ENCODE data around the gene ATP9B. TPM values are rescaled to one million over a fixed set of nuclear protein-coding genes. Genes with fewer than 3 reads are reported as not detected.

ATP9B gene
- total RNA-seq, 1 experiment from 2014 or later: 8.0 TPM

DNA sequence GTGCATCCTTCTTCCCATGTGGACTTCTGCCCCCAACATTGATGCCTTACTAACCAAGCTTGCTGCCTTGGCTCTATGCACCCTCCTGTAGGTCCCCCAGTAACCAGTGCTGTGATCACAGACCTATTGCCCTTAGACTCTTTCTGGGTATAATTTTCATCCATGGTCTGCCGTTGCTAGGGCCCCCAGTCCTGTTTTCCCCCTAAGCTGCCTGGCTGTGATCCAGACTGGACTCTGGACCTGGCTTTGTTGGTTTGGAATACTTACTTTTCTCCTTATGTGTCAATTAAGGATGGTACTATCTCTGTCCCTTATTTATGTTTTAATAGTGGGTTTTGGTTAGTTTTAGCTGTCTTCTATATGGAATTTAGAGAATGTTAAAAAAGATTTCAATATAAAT lies 26.0 kb downstream of the ATP9B start:
- no peak for DNase-seq
- H3K4me3 ChIP-seq (ENCODE audit: insufficient read depth, low read depth, low read length): no peak overlapping the region
- no peaks in the 10 kb centered on the region for H3K27me3 ChIP-seq (ENCODE audit: control insufficient read depth, insufficient read depth, low read length)
- no peaks in the 10 kb centered on the region for H3K36me3 ChIP-seq (replicated peaks; ENCODE audit: control insufficient read depth, insufficient read depth, low read length)

DNA sequence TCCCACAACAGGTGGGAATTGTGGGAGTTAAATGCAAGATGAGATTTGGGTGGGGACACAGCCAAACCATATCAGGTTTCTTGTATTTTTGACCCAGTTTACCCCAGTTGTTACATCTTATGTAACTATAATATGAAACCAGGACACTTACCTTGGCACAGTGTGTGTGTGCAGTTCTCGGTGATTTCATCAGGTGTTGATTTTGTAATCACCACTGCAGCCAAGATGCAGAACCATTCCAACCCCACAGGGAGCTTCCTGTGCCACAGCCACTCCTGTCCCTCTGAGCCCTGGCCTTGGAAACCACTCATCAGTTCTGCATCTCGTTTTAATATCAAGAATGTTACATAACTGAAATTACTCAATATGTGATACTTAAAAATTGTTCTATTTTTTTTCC lies 31.8 kb downstream of the ATP9B start:
- Histone ChIP-seq H3K36me3 (replicated peaks; ENCODE audit: control insufficient read depth, insufficient read depth, low read length) (no peaks in the 10 kb centered on the region), H3K27me3 (ENCODE audit: control insufficient read depth, insufficient read depth, low read length) (no peaks in the 10 kb centered on the region), H3K4me3 (ENCODE audit: insufficient read depth, low read depth, low read length) (no peak overlapping the region)
- no peak for DNase-seq

DNA sequence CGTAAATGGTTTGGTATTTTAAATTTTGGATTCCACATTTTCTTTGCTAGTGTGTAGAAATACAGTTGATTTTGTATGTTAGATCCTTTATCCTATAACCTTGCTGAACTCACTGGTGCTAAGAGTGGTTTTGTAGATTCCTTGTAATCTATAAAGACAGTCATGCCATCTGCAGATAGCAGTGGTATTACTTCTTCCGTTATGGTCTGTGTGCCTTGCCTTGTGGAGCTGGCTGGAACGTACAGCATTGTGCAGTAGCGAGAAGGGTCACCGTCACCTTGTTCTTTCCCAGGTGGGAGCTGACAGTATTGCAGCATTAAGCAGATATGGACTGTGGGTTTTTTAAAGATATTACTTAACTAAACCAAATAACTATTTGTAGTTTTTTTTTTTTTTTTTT lies 33.7 kb downstream of the ATP9B start:
- no peaks in the 10 kb centered on the region for H3K27me3 ChIP-seq (ENCODE audit: control insufficient read depth, insufficient read depth, low read length)
- no peaks in the 10 kb centered on the region for H3K36me3 ChIP-seq (replicated peaks; ENCODE audit: control insufficient read depth, insufficient read depth, low read length)
- H3K4me3 ChIP-seq (ENCODE audit: insufficient read depth, low read depth, low read length): no peak overlapping the region
- no peak for DNase-seq

DNA sequence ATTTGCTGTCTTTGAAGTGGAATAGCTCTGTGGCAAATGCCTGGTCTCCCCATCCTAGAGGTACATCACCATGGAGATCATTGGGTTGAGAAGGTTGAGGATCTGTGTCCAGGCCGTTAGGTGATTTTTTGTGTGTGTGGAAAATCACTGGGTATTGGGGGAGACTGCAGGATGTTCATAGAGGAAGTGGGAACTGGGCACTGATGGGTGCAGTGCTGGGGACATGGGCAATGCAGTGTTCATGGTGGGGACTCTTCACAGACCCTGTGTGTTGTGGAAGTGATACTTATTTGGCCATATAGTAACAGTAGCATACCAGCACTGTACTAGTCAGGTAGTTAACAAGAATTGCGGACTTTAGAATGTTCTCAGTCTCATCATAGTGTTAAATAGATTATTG lies 34.9 kb downstream of the ATP9B start:
- no peaks in the 10 kb centered on the region for H3K36me3 ChIP-seq (replicated peaks; ENCODE audit: control insufficient read depth, insufficient read depth, low read length)
- H3K27me3 ChIP-seq (ENCODE audit: control insufficient read depth, insufficient read depth, low read length): no peaks in the 10 kb centered on the region
- DNase-seq: no peak
- H3K4me3 ChIP-seq (ENCODE audit: insufficient read depth, low read depth, low read length): no peak overlapping the region

DNA sequence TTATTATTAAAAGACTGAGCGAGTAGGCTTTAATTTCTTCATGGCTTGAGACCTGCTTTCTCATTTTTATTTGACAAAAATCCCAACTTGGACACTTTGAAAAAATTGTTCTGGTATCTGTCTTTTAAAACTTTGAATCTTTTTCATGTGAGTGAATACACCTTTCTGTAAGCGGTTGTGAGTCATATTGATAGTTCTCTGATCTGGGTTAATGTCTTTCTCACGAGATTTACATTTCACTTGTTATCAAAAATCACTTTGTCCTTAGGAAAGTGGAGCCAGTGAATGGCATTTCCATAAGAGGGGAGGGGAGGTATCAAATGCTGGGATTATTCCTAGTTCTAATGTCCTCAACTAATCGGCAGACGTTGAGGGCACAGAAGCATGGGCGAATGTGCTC lies 36.3 kb downstream of the ATP9B start:
- Histone ChIP-seq H3K27me3 (ENCODE audit: control insufficient read depth, insufficient read depth, low read length) (no peaks in the 10 kb centered on the region), H3K4me3 (ENCODE audit: insufficient read depth, low read depth, low read length) (no peak overlapping the region), H3K36me3 (replicated peaks; ENCODE audit: control insufficient read depth, insufficient read depth, low read length) (no peaks in the 10 kb centered on the region)
- no peak for DNase-seq

DNA sequence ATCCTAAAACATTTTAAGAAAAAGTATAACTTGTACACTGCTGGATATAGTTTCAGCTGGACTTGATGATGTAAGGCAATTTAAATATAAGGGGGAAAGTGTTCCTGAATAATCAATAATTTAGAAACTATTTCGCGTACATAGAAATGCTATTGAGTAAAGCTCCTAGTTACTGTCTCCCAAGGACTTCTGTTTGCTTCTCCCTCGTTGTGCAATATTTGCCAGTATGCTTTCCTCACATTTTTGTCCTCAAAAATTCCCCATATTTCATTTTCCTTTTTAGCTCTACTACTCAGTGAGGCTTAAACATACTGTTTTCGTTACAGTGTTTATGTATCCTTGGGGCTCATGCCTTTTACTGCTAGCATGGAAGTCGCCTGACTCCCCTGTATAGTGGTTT lies 36.9 kb downstream of the ATP9B start:
- no peaks in the 10 kb centered on the region for H3K36me3 ChIP-seq (replicated peaks; ENCODE audit: control insufficient read depth, insufficient read depth, low read length)
- DNase-seq: no peak
- H3K4me3 ChIP-seq (ENCODE audit: insufficient read depth, low read depth, low read length): no peak overlapping the region
- no peaks in the 10 kb centered on the region for H3K27me3 ChIP-seq (ENCODE audit: control insufficient read depth, insufficient read depth, low read length)

DNA sequence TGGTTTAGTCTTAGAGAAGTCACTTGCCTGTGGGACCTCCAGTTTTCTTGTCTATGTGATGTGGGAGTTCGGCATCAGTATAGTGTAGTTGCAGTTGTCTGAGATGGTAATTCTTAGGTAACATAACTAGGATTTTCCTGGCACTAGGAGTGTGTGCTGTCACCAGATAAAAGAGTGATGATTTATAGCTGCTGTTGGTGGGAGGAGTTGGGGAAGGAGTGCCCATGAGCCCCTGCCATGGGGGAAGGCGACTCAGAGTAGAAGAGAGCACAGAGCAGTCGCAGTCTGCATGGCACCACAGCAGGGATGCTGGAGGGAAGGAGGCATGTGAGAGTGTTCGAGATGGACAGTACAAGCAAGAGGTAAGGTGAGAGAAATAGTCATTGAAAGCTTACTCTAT lies 38.7 kb downstream of the ATP9B start:
- Histone ChIP-seq H3K36me3 (replicated peaks; ENCODE audit: control insufficient read depth, insufficient read depth, low read length) (no peaks in the 10 kb centered on the region), H3K27me3 (ENCODE audit: control insufficient read depth, insufficient read depth, low read length) (no peaks in the 10 kb centered on the region), H3K4me3 (ENCODE audit: insufficient read depth, low read depth, low read length) (no peak overlapping the region)
- DNase-seq: no peak

DNA sequence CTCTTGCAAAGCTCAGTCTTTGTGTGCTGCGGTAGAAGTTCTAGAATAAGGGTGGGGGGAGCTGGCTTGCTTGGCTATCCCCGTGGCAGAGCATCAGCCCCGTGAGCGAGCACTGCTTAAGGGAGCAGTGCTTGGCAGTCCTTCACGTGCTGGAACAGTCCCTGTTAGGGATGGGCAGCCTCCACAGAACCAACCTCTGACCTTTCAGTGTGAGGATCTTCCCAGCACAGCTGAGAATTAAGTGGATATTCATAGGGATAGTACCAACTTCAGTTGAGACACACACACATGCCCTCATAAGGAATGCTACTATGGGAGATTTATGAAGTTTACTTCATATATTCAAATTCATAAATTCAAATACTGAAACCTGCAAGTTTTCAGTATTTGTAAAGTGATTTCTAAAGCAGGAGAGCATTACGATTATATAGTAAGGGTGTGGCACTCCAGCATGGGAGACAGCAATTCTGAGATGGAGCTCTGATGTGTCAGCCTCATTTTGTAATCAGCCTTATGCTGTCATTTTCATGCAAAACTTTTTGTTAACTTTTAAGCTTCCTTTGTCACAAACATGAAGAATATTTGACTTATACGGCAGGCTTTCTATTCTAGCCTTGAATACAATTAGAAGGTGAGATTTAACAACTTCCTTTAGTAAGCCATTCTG lies 39.5 kb downstream of the ATP9B start:
- no peak for DNase-seq
- Histone ChIP-seq H3K27me3 (ENCODE audit: control insufficient read depth, insufficient read depth, low read length) (no peaks in the 10 kb centered on the region), H3K36me3 (replicated peaks; ENCODE audit: control insufficient read depth, insufficient read depth, low read length) (no peaks in the 10 kb centered on the region), H3K4me3 (ENCODE audit: insufficient read depth, low read depth, low read length) (no peak overlapping the region)

DNA sequence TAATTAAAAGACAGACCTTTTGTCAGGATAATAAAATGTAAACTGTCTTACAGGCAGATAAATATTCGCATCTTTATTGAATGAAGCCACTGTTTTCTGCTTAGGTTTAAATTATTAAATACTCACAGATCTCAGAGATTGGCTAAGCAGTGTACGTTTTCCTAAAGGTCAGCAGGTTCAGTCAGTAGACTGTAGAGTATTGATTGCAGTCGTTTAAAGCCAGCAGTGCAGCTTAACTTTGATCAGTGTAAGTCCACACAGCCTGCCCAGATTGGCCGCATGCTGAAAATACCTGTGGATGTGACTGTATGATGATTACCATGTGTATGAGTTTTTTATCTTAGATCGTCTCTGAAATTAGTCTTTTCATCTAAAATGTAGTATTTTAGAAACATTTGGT lies 42.3 kb downstream of the ATP9B start:
- DNase-seq: no peak
- Histone ChIP-seq H3K4me3 (ENCODE audit: insufficient read depth, low read depth, low read length) (no peak overlapping the region), H3K36me3 (replicated peaks; ENCODE audit: control insufficient read depth, insufficient read depth, low read length) (no peaks in the 10 kb centered on the region), H3K27me3 (ENCODE audit: control insufficient read depth, insufficient read depth, low read length) (no peaks in the 10 kb centered on the region)

DNA sequence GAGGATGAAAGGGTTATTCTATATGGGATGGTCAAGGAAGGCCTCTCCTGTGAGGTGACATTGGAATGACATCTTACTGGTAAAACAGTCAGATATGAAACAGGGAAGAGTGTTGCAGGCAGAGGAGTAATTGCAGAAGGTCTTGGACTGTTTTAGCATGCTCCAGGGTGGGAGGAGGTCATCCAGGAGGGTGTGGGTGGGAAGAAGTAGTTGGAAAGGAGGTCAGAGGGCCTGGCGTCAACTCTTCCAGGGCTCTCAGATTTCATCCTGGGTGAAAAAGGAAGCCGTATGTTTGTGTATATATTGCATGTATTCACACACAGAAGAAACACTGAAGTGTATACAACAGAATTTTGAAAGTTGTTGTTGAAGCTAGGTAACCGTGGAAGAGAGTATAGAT lies 48.2 kb downstream of the ATP9B start:
- Histone ChIP-seq H3K4me3 (ENCODE audit: insufficient read depth, low read depth, low read length) (no peak overlapping the region), H3K36me3 (replicated peaks; ENCODE audit: control insufficient read depth, insufficient read depth, low read length) (no peaks in the 10 kb centered on the region), H3K27me3 (ENCODE audit: control insufficient read depth, insufficient read depth, low read length) (no peaks in the 10 kb centered on the region)
- DNase-seq: no peak

DNA sequence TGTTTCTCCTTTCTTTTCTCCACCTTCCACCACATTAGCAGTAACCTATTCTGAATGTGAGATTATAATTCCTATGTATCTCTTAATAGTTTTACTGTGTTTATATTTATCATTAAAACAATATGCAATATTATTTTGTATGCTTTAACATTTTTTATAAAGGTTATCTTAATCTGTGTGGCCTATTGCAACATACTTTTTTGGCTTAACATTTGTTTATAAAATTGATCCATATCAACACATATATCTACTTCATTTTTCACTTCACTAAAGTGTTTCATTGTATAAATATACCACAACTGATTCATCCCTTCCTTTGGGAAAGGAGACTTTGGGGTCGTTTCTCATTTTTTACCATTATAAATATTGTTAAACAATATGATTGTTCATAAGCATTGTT lies 48.6 kb downstream of the ATP9B start:
- H3K4me3 ChIP-seq (ENCODE audit: insufficient read depth, low read depth, low read length): no peak overlapping the region
- DNase-seq: no peak
- no peaks in the 10 kb centered on the region for H3K36me3 ChIP-seq (replicated peaks; ENCODE audit: control insufficient read depth, insufficient read depth, low read length)
- no peaks in the 10 kb centered on the region for H3K27me3 ChIP-seq (ENCODE audit: control insufficient read depth, insufficient read depth, low read length)

DNA sequence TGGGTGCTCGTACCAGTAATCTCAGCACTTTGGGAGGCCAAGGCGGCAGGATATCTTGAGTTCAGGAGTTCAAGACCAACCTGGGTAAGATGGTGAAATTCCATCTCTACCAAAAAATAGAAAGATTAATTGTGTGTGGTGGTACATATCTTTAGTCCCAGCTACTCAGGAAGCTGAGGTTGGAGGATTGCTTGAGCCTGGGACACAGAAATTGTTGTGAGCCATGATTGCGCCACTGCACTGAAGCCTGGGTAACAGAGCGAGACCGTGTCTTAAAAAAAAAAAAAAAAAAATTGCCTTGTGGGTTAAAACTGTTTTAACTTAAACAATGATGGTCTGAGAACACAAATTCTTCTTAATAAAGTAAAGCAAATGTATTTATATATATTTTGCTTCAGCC lies 49.6 kb downstream of the ATP9B start:
- H3K36me3 ChIP-seq (replicated peaks; ENCODE audit: control insufficient read depth, insufficient read depth, low read length): no peaks in the 10 kb centered on the region
- DNase-seq: no peak

DNA sequence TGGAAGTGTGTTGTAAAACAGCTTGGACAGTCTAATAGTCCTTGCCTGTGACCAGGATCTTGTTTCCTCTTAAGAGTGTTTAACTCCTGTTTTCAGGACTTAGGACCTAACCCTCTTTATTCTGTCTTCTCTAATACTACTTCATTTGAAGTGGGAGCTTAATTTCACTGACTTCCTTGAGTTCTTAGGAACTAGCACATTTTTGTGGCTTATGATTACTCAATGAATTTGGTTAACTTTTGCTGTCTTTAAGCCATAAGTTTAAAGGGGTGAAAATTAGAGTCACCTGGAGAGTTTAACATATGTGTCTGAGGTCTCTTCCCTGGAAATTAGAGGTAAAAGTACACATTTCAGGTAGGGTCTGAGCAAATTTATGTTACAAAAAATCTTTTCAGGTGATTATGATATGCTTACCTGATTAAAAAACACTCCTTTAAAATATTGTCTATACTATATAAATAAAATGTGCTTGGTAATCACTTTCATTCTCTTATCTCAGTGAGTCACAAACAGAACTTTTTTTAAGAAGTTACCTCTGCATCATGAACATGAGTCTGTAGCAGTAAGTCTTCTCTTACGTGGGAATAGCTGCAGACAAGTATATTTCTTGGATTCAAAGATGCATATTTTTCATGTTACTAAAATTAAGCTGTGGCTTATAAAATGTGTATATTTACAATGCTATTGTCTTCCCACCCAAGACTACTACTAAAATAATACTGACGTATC lies 52.7 kb downstream of the ATP9B start:
- no peak for DNase-seq
- Histone ChIP-seq H3K27me3 (ENCODE audit: control insufficient read depth, insufficient read depth, low read length) (no peaks in the 10 kb centered on the region), H3K4me3 (ENCODE audit: insufficient read depth, low read depth, low read length) (no peak overlapping the region), H3K36me3 (replicated peaks; ENCODE audit: control insufficient read depth, insufficient read depth, low read length) (no peaks in the 10 kb centered on the region)

More for the DNA sequence above, 49.6 kb downstream of the ATP9B start:
- Histone ChIP-seq H3K27me3 (ENCODE audit: control insufficient read depth, insufficient read depth, low read length) (no peaks in the 10 kb centered on the region), H3K4me3 (ENCODE audit: insufficient read depth, low read depth, low read length) (no peak overlapping the region)

DNA sequence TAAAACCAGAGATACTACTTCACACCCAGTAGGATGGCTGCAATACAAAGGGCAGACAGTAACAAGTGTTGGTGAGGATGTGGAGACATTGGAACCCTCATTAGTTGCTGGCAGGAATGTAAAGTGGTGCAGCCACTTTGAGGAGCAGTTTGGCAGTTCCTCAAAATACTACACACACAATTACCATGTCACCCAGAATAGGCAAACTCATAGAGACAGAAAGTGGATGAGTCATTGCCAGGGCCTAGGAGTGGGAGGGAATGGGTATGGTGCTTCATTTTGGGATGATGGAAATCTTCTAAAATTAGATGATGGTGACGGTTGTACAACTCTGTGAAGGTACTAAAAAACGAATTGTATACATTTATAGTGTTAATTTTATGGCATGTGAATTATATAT lies 54.8 kb downstream of the ATP9B start:
- Histone ChIP-seq H3K4me3 (ENCODE audit: insufficient read depth, low read depth, low read length) (no peak overlapping the region), H3K27me3 (ENCODE audit: control insufficient read depth, insufficient read depth, low read length) (no peaks in the 10 kb centered on the region), H3K36me3 (replicated peaks; ENCODE audit: control insufficient read depth, insufficient read depth, low read length) (no peaks in the 10 kb centered on the region; the same call in 1 of the 2 replicates)
- DNase-seq: no peak

DNA sequence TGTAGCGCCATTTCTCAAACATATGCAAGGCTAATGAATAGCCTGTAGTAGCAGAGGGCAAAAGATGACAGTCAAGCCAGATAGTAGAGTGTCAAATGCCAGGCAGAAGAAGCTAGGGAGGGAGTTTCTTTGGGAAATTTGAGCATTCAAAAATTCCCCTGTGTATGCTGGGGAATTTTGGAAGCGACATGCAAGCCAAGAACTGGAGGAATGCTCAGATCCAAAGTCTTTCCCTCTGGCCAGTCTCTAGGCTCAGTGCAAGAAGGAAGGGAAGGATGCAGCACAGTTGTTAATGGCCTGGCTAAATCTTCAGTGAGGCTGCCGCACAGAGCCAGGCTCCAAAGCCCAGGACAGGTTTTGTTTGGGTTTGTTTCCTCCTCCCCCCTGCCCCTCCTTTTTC lies 59.9 kb downstream of the ATP9B start:
- DNase-seq: no peak
- Histone ChIP-seq H3K4me3 (ENCODE audit: insufficient read depth, low read depth, low read length) (no peak overlapping the region), H3K36me3 (replicated peaks; ENCODE audit: control insufficient read depth, insufficient read depth, low read length) (no peaks in the 10 kb centered on the region; the same call in 1 of the 2 replicates), H3K27me3 (ENCODE audit: control insufficient read depth, insufficient read depth, low read length) (no peaks in the 10 kb centered on the region)
